HG03060 (cell line): Measurements from ENCODE around the gene SHC1.

Experiments
- ATAC-seq: cut with Tn5 transposase; IDR thresholded peaks from one replicate; pipeline ENCODE4 v1.9.1; 2021; ENCODE audit warnings: low read depth, moderate number of reproducible peaks; ENCODE audit not compliant: unreplicated experiment

The SHC1 gene, protein sequence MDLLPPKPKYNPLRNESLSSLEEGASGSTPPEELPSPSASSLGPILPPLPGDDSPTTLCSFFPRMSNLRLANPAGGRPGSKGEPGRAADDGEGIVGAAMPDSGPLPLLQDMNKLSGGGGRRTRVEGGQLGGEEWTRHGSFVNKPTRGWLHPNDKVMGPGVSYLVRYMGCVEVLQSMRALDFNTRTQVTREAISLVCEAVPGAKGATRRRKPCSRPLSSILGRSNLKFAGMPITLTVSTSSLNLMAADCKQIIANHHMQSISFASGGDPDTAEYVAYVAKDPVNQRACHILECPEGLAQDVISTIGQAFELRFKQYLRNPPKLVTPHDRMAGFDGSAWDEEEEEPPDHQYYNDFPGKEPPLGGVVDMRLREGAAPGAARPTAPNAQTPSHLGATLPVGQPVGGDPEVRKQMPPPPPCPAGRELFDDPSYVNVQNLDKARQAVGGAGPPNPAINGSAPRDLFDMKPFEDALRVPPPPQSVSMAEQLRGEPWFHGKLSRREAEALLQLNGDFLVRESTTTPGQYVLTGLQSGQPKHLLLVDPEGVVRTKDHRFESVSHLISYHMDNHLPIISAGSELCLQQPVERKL

GRCh38 chr1:154970631-154971340 lies at the start of gene SHC1:
Gene SHC1, minus strand, starts transcription at chr1:154970747. Its CDS starts 221 bp downstream, at chr1:154970526.
- no peak for ATAC-seq

GRCh38 chr1:155019377-155020245 lies 49.1 kb upstream of the SHC1 start:
- no peak for ATAC-seq

DNA sequence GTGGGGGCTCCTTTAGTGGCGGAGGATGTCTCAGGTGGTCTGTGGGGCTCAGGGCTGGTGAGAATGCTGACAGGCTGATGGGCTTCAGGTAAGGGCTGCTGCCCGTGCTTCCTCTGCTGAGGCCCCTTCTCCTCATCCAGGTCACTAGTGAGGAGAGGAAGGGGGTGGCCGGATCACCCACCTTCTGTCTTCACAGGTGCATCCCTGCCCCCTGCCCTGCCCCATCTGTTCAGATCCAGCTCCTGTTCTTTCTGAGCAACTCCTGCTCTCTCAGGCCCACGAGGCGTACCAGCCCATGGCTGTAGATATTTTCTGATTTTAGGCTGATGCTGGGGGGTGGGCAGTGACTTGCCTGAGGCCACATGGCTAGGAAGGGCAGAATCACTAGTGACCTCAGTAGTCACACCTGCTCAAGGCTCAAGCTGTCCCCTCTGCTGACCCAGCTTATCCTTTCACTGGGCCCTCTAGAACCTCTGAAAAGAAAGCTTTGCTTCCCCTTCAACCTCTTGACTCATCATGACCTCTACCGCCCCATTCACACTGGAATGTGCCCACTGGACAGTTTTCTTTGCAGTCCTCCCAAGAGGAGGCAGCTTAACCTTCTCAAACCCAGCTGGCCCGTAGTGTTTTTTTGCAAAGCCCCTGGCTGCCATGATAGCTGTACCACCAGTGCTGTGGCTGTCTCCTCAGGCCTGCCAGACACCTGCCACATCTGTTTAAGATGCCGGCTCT lies 48.2 kb upstream of the SHC1 start:
- ATAC-seq = no peak

GRCh38 chr1:155017946-155018316 lies 47.4 kb upstream of the SHC1 start:
- no peak for ATAC-seq

- no peak for ATAC-seq
Measured at GRCh38 chr1:155017041-155017945, 46.7 kb upstream of the SHC1 start.

DNA sequence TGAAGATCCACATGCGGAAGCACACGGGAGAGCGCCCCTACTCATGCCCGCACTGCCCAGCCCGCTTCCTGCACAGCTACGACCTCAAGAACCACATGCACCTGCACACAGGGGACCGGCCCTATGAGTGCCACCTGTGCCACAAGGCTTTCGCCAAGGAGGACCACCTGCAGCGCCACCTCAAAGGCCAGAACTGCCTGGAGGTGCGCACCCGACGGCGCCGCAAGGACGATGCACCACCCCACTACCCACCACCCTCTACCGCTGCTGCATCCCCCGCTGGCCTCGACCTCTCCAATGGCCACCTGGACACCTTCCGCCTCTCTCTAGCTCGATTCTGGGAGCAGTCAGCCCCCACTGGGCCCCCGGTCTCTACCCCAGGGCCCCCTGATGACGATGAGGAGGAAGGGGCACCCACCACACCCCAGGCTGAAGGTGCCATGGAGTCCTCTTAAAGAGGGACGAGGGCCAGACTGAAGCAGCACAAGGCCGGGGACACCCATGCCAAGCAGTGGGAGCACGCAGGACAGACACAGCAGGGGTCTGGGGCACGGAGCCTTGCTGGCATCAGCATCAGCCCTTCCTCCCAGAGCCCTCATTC lies 45.8 kb upstream of the SHC1 start:
- no peak for ATAC-seq

GRCh38 chr1:155015527-155016230 lies 45.1 kb upstream of the SHC1 start:
- ATAC-seq = no peak

DNA sequence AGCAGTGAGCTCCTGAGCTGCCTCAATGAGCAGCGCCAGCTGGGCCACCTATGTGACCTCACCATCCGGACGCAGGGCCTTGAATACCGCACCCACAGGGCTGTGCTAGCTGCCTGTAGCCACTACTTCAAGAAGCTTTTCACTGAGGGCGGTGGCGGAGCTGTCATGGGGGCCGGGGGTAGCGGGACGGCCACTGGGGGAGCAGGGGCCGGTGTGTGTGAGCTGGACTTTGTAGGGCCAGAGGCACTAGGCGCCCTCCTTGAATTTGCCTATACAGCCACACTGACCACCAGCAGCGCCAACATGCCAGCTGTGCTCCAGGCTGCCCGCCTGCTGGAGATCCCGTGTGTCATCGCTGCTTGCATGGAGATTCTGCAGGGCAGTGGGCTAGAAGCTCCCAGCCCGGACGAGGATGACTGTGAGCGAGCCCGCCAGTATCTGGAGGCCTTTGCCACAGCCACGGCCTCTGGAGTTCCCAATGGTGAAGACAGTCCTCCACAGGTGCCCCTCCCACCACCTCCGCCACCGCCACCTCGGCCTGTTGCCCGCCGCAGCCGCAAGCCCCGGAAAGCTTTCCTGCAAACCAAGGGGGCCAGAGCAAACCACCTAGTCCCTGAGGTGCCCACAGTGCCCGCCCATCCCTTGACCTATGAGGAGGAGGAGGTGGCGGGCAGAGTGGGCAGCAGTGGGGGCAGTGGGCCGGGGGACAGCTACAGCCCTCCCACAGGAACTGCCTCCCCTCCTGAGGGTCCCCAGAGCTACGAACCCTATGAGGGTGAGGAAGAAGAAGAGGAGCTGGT lies 44.4 kb upstream of the SHC1 start:
- no peak for ATAC-seq

DNA sequence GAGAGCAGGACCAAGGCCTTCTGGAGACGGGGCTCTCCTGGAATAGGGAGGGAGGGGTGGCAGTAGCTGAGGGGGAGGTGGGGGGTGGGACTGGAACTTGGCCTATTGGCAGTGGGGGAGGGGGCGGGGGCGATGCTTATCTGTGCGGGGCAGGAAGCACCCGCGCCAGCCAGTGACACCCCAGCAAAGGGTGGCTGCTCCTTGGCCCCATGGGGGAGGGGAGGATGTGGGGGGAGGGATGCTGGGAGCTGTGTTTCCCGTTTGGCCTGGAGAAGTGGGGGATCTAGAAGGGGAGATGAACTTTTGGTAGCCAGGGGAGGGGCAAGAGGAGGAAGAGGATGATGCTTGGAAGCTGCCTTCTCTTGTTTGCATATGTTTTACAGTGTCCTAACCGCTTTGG lies 43.1 kb upstream of the SHC1 start:
- ATAC-seq = no peak

DNA sequence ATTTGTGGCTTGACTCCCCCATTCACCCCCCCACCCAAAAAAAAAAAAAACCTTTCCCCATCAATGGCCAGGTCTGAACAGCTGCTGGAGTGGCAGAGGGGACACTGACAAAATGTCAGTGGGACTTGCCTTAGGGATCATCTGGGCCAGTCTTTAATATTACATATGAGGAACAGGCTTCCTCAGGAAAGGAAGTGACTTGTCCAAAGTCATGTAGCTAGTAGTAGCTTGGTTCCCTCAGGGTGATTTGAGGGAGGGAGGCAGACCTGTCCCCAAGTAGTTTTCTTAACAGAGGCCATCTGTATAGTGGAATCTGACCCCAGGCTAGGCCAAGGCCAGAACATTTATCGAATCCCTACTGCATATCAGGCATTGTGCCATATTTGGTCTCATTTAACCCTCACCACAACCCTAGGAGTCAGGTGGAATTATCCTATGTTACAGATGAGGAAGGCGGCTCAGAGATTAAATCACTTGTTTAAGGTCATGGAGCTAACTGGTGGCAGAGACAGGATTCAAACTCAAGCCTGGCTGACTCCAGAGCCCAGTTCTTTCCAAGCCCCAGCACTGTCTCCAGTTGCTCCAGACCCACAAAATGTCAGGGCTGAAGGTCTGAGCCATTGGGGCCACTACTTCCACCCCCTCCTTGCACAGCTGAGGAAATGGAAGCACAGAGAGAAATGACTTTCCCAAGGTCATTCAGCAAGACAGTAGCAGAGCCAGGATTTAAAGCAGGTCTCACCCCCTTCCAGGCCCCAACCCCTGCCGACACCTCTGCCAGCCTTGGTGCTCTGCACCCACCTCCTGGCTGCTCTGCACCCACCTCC lies 42.4 kb upstream of the SHC1 start:
- no peak for ATAC-seq

- no peak for ATAC-seq
Measured at GRCh38 chr1:155012026-155012546, 41.5 kb upstream of the SHC1 start.

DNA sequence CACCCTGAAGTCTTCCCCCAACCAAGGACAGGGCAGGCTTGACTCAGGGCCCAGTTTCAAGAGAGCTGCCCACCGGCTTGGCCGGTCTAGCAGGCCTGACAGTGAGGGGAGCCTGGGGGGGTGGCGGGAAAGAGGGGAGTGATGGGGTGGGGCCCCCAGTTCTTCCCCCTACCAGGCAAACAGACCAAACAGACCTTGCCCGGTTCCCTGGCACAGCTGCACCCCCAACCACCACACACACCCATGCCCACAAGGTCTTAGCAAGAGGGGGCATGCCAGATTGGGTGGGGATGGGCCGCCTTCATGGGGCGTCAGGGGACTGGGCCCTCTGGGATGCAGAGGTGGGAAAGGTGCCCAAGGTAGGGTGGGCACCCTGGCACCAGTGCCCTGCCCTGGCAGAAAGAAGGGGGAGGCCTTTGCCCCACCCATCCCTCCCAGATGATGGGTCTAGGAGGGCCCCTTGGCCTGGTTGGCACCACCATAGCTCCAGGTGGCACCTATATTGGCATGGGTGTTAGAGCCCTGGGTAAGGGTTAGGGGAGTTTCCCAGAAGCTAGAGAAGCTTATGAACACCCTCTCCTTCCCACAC lies 41.0 kb upstream of the SHC1 start:
- ATAC-seq = no peak

DNA sequence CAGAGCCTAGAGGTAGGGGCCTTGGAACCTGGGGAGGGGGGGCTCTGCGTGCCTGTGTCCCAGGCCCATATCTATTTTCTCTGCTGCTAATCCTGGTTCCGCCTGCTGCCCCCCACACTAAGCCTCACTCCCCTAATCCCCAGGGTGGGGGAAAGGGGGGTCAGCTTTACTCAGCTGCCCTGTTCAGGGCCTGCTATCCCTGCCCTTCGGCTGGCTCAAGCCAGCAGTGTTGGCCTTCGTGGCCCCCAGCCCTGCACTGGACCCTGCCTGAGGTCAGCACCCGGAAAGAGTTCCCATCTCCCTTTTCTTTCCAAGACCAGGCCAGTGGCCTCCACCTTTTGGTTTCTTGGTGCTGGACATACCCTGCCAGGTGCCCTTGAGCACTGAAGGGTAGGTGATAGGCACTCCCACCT lies 40.5 kb upstream of the SHC1 start:
- ATAC-seq = no peak

- ATAC-seq = no peak
Measured at GRCh38 chr1:155010211-155010918, 39.8 kb upstream of the SHC1 start.

- no peak for ATAC-seq
Measured at GRCh38 chr1:155009742-155010141, 39.2 kb upstream of the SHC1 start.
